ENCODE results near the gene ZFHX2. TPM values are rescaled to one million over a fixed set of nuclear protein-coding genes. Genes with fewer than 3 reads are reported as not detected.

ZFHX2 gene
- total RNA-seq, 1 experiment from 2014 or later, result 19.4 TPM

DNA sequence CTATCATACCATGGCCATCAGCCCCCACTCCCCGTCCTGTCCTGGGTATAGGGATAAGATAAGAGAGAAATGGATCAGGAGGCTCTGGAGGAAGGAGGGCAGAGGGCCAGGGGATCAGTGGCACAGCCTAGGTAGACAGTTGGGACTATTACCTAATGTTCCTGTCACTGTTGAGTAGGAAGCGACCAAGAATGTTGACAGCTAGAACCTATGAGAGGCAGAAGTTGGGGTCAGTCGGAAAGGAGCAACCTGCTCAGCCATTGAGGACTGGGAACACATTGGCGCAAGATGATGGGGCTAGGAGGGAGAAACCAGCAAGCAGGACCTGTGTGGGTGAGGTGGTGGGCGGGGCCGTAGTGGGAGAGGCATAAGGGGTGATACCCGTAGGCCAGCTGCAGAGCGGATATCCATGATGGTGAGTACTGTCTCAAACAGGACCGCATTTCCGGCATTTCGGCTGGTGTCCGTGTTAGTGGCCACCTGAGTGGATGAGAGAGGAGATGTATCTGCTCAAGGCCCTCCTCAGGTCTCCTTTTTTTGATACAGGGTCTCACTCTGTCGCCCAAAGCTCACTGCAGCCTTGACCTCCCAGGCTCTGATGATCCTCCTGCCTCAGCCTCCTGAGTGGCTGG is 12.7 kb upstream of the ZFHX2 start:
- Histone ChIP-seq H2AFZ (ENCODE audit: low read length) (no peak overlapping the region), H3K56ac (ENCODE audit: insufficient read length, low read depth, low read length) (no peak overlapping the region), H2BK15ac (ENCODE audit: low read depth, low read length) (no peak overlapping the region), H3K27ac (ENCODE audit: insufficient read length, low read depth, low read length) (no peak overlapping the region), H4K20me1 (ENCODE audit: control insufficient read depth, insufficient read depth, insufficient read length) (peaks cover 3% of the 10 kb centered on the region), H2AK5ac (ENCODE audit: insufficient read length, low read length) (no peak overlapping the region), H3K27me3 (ENCODE audit: insufficient read depth, low read length) (no peaks in the 10 kb centered on the region), H2BK20ac (ENCODE audit: low read depth, low read length, poor library complexity, severe bottlenecking) (no peak overlapping the region), H4K91ac (ENCODE audit: insufficient read length, low read depth, low read length) (no peak overlapping the region), H2BK5ac (ENCODE audit: insufficient read length, low read length) (no peak overlapping the region), H3K9me3 (ENCODE audit: control insufficient read depth, low read depth, low read length) (no peaks in the 10 kb centered on the region), H3K18ac (ENCODE audit: insufficient read length, low read depth, low read length) (no peak overlapping the region), H3K9ac (ENCODE audit: extremely low read depth, insufficient read length, low read length) (no peak overlapping the region), H3T11ph (ENCODE audit: low read length) (no peak overlapping the region), H2BK120ac (ENCODE audit: low read depth, low read length, poor library complexity, severe bottlenecking) (no peak overlapping the region), H3K14ac (ENCODE audit: insufficient read depth, low read length) (no peak overlapping the region), H3K23ac (ENCODE audit: insufficient read length, low read depth, low read length) (no peak overlapping the region), H4K8ac (replicated peaks; ENCODE audit: insufficient read length, low read depth, low read length) (no peak overlapping the region), H3K79me2 (ENCODE audit: insufficient read depth, low read length) (no peaks in the 10 kb centered on the region), H2BK12ac (ENCODE audit: insufficient read length, low read depth, low read length) (no peak overlapping the region), H4K5ac (ENCODE audit: insufficient read length, low read depth, low read length) (no peak overlapping the region), H3K4ac (ENCODE audit: low read depth, low read length) (no peak overlapping the region), H3K23me2 (ENCODE audit: insufficient read length, low read depth, low read length, poor library complexity, severe bottlenecking) (peaks cover 3% of the 10 kb centered on the region), H3K4me1 (ENCODE audit: insufficient read depth, low read length) (peaks cover 9% of the 10 kb centered on the region), H3K4me2 (ENCODE audit: insufficient read depth, insufficient read length, low read length) (no peak overlapping the region), H3K79me1 (ENCODE audit: insufficient read depth, low read depth, low read length, poor library complexity, severe bottlenecking) (no peaks in the 10 kb centered on the region)
- H3K27ac Mint-ChIP-seq, result no peak overlapping the region
- H3K4me1 Mint-ChIP-seq, result peaks cover 27 to 29% of the 10 kb centered on the region in 2 experiments
- H3K36me3 Mint-ChIP-seq (ENCODE audit: insufficient read depth in 1 of 3, low read depth in 3 of 3), result peaks cover 15 to 62% (median 55%) of the 10 kb centered on the region in 3 experiments
- no peaks in the 10 kb centered on the region for H3K9me3 Mint-ChIP-seq
- no CpG with 5 or more reads among the region's 13 CpGs for WGBS (ENCODE audit: extremely low coverage, insufficient read length, low lambda C conversion rate)
- H3K27me3 Mint-ChIP-seq (ENCODE audit: low read depth), result no peaks in the 10 kb centered on the region; the same call in 1 of the 2 replicates
- no peak for TF ChIP-seq CTCF (conservative IDR thresholded peaks at IDR 0.05)
- peak overlapping the region in 1 of 2 experiments; percentile 6; a peak in 2 of 5 replicates for H3K4me3 Mint-ChIP-seq
- no peak for DNase-seq

Measured in H9 (cell line).